Endodermal cell (in vitro differentiated cells): ENCODE results near the gene AREL1. TPM values are rescaled to one million over a fixed set of nuclear protein-coding genes. Genes with fewer than 3 reads are reported as not detected.

ENCODE experiments used
- DNase-seq: peaks from one replicate; pipeline ENCODE4 v3.0.0-alpha.2; 2017
- H3K27ac ChIP-seq: 2 replicates; pipeline ENCODE4 v1.5.1; 2013; ENCODE audit warnings: mild to moderate bottlenecking, low read depth, low read length, moderate library complexity
- H3K27me3 ChIP-seq: 2 replicates; pipeline ENCODE4 v1.6.1; 2013; ENCODE audit warnings: mild to moderate bottlenecking, low read length, moderate library complexity; ENCODE audit not compliant: insufficient read depth, control insufficient read depth, poor library complexity, severe bottlenecking
- H3K36me3 ChIP-seq: 2 replicates; pipeline ENCODE4 v1.7.0; 2013; ENCODE audit warnings: mild to moderate bottlenecking, low read length, moderate library complexity; ENCODE audit not compliant: control insufficient read depth, insufficient read depth
- H3K4me1 ChIP-seq: one replicate; pipeline ENCODE4 v1.7.0; 2013; ENCODE audit warnings: low read length; ENCODE audit not compliant: control insufficient read depth, insufficient read depth
- H3K4me3 ChIP-seq: 2 replicates; pipeline ENCODE4 v1.5.1; 2013; ENCODE audit warnings: mild to moderate bottlenecking, low read length, moderate library complexity
- H3K9ac ChIP-seq: 2 replicates; pipeline ENCODE4 v1.6.1; 2013; ENCODE audit warnings: mild to moderate bottlenecking, low read length, moderate library complexity; ENCODE audit not compliant: poor library complexity, severe bottlenecking; ENCODE audit errors: extremely low read depth
- H3K9me3 ChIP-seq: 2 replicates; pipeline ENCODE4 v1.6.1; 2013; ENCODE audit warnings: mild to moderate bottlenecking, low read length, moderate library complexity; ENCODE audit not compliant: control insufficient read depth
- H3K27ac Mint-ChIP-seq: 2 replicates; pipeline ENCODE4 v1.8.0; 2020; ENCODE audit warnings: mixed read lengths
- H3K27me3 Mint-ChIP-seq: 2 replicates; pipeline ENCODE4 v1.8.0; 2021; ENCODE audit warnings: mild to moderate bottlenecking, mixed read lengths; ENCODE audit not compliant: insufficient read depth
- H3K36me3 Mint-ChIP-seq: 2 replicates; pipeline ENCODE4 v1.8.0; 2020; ENCODE audit warnings: low read depth, mixed read lengths
- H3K4me1 Mint-ChIP-seq: 2 replicates; pipeline ENCODE4 v1.8.0; 2020; ENCODE audit warnings: mixed read lengths
- H3K4me3 Mint-ChIP-seq: 2 replicates; pipeline ENCODE4 v1.8.0; 2020; ENCODE audit warnings: mild to moderate bottlenecking, moderate library complexity, mixed read lengths
- H3K9me3 Mint-ChIP-seq: 2 replicates; pipeline ENCODE4 v1.8.0; 2020; ENCODE audit warnings: mild to moderate bottlenecking, mixed read lengths
- CTCF ChIP-seq: fragments of 200-600 bp; sonication (generic); conservative IDR thresholded peaks from 2 replicates; pipeline ENCODE4 v1.5.0; 2021; ENCODE audit warnings: antibody characterized with exemption, mild to moderate bottlenecking
- WGBS, 2 experiments: methylation state at CpG; one replicate each; pipeline versions ENCODE4 v1.1.5 to v1.1.7; 2013; ENCODE audit warnings: missing lambda C conversion rate in 2 of 2, mixed read lengths in 1 of 2; ENCODE audit not compliant: insufficient coverage in 1 of 2, insufficient read length in 1 of 2; 5-methylcytosine and 5-hydroxymethylcytosine counted together
- total RNA-seq, 2 donors: library from RNA; stranded (reverse); fragmentation: NEBNext Ultra II Directional in 1 of 2; extraction: Animal tissue kit (Norgen Biotek cat#: 25700) in 1 of 2; gene quantifications; 2 replicates in 1 of 2; 3 replicates in 1 of 2; pipeline ENCODE4 v1.2.1, GENCODE V29; 2021

AREL1 gene
- total RNA-seq, 2 donors from 2014 or later, result 36.5 to 39.0 TPM

GRCh38 chr14:74635847-74636246, 77.0 kb downstream of the AREL1 start:
- no peak for TF ChIP-seq CTCF
- H3K27ac ChIP-seq, result no peak overlapping the region
- H3K9me3 Mint-ChIP-seq, result no peaks in the 10 kb centered on the region
- no peaks in the 10 kb centered on the region for H3K27me3 Mint-ChIP-seq
- H3K9ac ChIP-seq, result peak overlapping the region; percentile 9
- H3K27me3 ChIP-seq, result no peaks in the 10 kb centered on the region
- no peaks in the 10 kb centered on the region for H3K9me3 ChIP-seq
- no peak overlapping the region for H3K4me3 ChIP-seq
- H3K27ac Mint-ChIP-seq, result peak overlapping the region; percentile 71
- 86 to 93% methylated on average over 3 of the region's 3 CpGs for WGBS, 2 experiments
- H3K4me1 ChIP-seq, result peaks cover 29% of the 10 kb centered on the region
- H3K4me3 Mint-ChIP-seq, result no peak overlapping the region
- no peaks in the 10 kb centered on the region for H3K36me3 Mint-ChIP-seq
- H3K36me3 ChIP-seq, result no peaks in the 10 kb centered on the region
- H3K4me1 Mint-ChIP-seq, result peaks cover 55% of the 10 kb centered on the region
- no peak for DNase-seq

GRCh38 chr14:74634964-74635363, 77.9 kb downstream of the AREL1 start:
- 83 to 87% methylated on average over 1 to 2 of the region's 2 CpGs for WGBS, 2 experiments
- Mint-ChIP-seq H3K4me3 (no peak overlapping the region), H3K27ac (no peak overlapping the region), H3K36me3 (no peaks in the 10 kb centered on the region), H3K9me3 (no peaks in the 10 kb centered on the region), H3K4me1 (peaks cover 57% of the 10 kb centered on the region), H3K27me3 (no peaks in the 10 kb centered on the region)
- peaks cover 29% of the 10 kb centered on the region for H3K4me1 ChIP-seq
- H3K27me3 ChIP-seq, result no peaks in the 10 kb centered on the region
- no peak for TF ChIP-seq CTCF
- H3K9ac ChIP-seq, result no peak overlapping the region
- H3K4me3 ChIP-seq, result no peak overlapping the region
- peak; percentile 63 for DNase-seq
- H3K9me3 ChIP-seq, result no peaks in the 10 kb centered on the region
- H3K27ac ChIP-seq, result no peak overlapping the region
- no peaks in the 10 kb centered on the region for H3K36me3 ChIP-seq

- no peaks in the 10 kb centered on the region for H3K9me3 Mint-ChIP-seq
- no peaks in the 10 kb centered on the region for H3K36me3 ChIP-seq
- no peak overlapping the region for H3K4me3 Mint-ChIP-seq
- H3K4me1 Mint-ChIP-seq, result peaks cover 57% of the 10 kb centered on the region
- 100% methylated on average over 1 of the region's 1 CpG; no CpG with 5 or more reads in 1 of the 2 experiments for WGBS, 2 experiments
- H3K4me1 ChIP-seq, result peaks cover 29% of the 10 kb centered on the region
- TF ChIP-seq CTCF, result no peak
- H3K27ac ChIP-seq, result no peak overlapping the region
- H3K27ac Mint-ChIP-seq, result no peak overlapping the region
- no peaks in the 10 kb centered on the region for H3K36me3 Mint-ChIP-seq
- H3K27me3 ChIP-seq, result no peaks in the 10 kb centered on the region
- H3K4me3 ChIP-seq, result no peak overlapping the region
- H3K9ac ChIP-seq, result no peak overlapping the region
- no peak for DNase-seq
- H3K27me3 Mint-ChIP-seq, result no peaks in the 10 kb centered on the region
- H3K9me3 ChIP-seq, result no peaks in the 10 kb centered on the region
Observed at GRCh38 chr14:74634481-74634880, 78.4 kb downstream of the AREL1 start.
